Measurements from ENCODE around the gene UBE2L5.
"Not testable (repeated sequence)": the region's sequence is repeated elsewhere in the genome, so short reads cannot be mapped to it uniquely, and the experiment has no call there.

Gene UBE2L5

GRCh38 chr13:30437177-30437576, 14.9 kb downstream of the UBE2L5 start:
- in situ Hi-C loops (cut with MboI; ENCODE audit: low sequenced_read_pairs) = no loop called here

DNA sequence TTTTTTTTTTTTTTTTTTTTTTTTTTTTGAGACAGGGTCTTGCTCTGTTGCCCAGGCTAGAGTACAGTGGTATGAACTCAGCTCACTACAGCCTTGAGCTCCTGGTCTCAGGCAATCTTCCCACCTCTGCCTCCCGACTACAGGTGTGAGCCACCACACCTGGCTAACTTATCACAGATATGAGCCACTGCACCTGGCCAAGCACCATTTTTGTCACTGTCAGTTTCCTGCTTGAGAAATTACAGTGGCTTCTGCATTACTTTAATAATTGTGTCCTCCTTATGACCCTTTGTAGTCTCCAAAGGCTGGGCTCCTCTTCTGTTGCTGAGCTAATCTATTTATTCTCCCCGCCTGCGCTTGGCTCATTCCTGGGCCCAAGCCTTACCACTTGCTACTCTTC, 16.0 kb downstream of the UBE2L5 start:
- in situ Hi-C loops (cut with MboI; ENCODE audit: low sequenced_read_pairs) = no loop called here

- in situ Hi-C loops (cut with MboI; ENCODE audit: low sequenced_read_pairs) = no loop called here
Measured at GRCh38 chr13:30440910-30441703, 18.8 kb downstream of the UBE2L5 start.

- in situ Hi-C loops (cut with MboI; ENCODE audit: low sequenced_read_pairs) = no loop called here
Measured at GRCh38 chr13:30442926-30443325, 20.6 kb downstream of the UBE2L5 start.

DNA sequence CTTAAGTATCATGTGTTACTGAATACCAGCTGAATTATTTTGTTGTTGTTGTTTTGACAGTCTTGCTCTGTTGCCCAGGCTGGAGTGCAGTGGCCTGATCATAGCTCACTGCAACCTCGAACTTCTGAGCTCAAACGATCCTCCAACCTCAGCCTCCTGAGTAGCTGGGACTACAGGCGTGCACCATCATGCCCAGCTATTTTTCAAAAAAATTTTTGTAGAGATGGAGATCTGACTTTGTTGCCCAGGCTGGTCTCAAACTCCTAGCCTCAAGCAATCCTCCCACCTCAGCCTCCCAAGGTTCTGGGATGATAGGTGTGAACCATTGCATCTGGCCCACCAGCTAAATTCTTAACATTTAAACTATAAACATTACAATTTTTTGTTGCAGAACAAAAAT, 21.2 kb downstream of the UBE2L5 start:
- in situ Hi-C loops (cut with MboI; ENCODE audit: low sequenced_read_pairs) = not testable (repeated sequence)

- in situ Hi-C loops (cut with MboI; ENCODE audit: low sequenced_read_pairs) = no loop called here
Measured at GRCh38 chr13:30443957-30444404, 21.7 kb downstream of the UBE2L5 start.

DNA sequence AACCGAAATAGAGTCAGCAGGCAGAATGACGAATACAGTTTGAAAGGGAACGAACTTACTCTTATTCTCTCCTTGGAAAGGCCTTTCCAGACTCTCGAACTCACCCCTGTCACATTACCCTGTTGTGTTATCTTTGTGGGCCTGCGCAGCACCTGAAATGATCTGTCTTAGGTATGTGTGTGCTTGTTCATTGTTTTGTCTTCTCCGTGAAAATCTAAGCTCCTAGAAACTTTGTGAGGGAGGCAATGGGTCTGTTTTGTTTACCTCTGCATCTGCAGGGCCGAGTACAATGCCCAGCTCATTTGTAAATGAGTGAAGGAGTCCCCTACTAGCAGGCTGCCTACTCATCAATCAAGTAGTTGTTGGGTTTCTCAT, 23.8 kb downstream of the UBE2L5 start:
- in situ Hi-C loops (cut with MboI; ENCODE audit: low sequenced_read_pairs) = no loop called here

DNA sequence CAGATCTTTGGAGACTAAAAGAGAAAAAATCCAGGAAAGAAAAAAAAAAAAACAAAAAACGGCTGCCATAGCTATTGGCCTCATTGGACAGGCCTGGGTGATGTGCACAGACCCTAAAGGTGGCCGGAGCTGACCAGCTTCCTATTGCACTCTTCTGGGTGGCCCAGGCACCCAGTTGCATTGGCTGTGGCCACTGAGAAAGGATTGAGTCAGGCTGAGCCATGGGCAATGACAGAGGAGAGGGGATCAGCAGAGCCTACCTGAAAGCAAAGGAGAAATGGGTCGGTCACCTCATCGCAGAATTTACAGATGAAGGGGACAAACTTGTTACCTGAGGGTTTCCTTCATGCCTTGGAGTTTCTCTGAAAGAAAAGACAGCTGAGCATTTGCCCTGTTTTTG, 26.1 kb downstream of the UBE2L5 start:
- in situ Hi-C loops (cut with MboI; ENCODE audit: low sequenced_read_pairs) = no loop called here

- in situ Hi-C loops (cut with MboI; ENCODE audit: low sequenced_read_pairs) = no loop called here
Measured at GRCh38 chr13:30450066-30450465, 27.8 kb downstream of the UBE2L5 start.

DNA sequence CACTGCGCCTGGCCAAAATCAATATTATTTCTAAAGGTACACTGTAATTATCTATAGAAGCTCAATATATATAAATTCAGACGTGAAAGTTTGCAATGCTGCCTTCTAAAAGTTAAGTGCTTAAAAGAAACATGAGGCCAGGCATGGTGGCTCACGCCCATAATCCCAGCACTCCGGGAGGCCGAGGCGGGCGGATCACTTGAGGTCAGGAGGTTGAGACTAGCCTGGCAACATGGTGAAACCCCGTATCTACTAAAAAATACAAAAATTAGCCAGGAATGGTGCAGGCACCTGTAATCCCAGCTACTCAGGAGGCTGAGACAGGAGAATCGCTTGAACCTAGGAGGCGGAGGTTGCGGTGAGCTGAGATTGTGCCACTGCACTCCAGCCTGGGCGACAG, 29.2 kb downstream of the UBE2L5 start:
- in situ Hi-C loops (cut with MboI; ENCODE audit: low sequenced_read_pairs) = not testable (repeated sequence)

- in situ Hi-C loops (cut with MboI; ENCODE audit: low sequenced_read_pairs) = no loop called here
Measured at GRCh38 chr13:30453727-30454126, 31.4 kb downstream of the UBE2L5 start.

DNA sequence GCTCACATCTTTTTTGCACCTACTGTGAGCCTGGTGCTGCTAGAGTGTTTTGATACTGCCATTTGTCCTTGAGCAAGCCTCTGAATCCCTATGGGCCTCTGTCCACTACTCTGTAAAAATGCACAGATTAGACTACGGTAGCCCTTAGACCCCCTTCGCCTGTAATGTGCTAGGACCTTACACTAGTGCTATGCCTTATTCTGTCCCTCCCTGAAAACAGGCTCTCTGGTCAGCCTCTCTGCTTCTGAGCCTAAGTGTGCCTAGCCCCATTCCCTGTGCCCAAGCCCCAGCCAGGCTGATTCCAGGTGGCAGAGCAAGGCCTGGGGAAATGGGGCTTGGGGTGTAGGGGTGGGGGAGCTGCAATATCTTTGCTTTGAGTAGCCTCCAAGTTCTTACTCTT, 32.7 kb downstream of the UBE2L5 start:
- in situ Hi-C loops (cut with MboI; ENCODE audit: low sequenced_read_pairs) = no loop called here

DNA sequence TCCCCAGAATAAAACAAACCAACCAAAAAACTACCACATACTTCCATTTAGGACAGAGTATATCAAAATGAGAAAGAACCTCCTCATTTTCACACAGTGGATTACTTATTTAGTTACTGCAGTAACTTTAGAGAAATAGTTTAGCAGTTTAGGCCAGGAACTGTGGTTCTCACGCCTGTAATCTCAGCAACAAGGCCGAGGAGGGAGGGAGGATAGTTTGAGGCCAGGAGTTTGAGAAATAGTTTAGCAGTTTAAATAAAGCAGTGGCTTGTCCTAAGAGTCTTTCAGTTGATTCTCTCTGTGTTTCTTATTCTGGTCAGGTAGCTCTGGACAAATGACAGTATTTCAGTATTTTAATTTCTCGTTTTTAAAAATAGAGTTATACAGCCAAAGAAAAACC, 34.0 kb downstream of the UBE2L5 start:
- in situ Hi-C loops (cut with MboI; ENCODE audit: low sequenced_read_pairs) = no loop called here

DNA sequence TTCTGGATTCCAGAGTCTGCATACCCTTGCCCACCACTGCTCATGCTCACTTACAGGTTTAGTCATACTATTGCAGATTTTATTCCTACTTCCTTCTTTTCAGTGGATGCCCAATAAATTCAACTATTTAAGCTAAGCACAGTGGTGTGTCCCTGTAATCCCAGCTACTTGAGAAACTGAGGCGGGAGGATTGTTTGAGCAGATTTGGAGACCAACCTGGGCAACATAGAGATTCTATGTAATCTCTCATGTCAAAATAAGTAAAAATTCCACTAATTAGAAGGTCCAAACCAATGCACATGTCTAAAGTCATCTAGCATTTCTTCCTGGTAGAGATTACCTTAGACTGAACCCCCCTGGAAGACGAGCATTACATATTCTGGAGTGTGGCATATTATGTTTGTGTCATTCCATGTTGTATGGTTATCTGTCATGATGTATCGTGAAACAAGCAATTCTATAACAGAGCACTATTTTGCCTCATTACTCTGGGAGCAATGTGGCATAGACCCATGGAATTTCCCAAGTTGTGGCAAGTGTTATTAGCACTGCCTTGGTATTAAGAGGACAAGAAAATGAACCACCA, 35.1 kb downstream of the UBE2L5 start:
- in situ Hi-C loops (cut with MboI; ENCODE audit: low sequenced_read_pairs) = no loop called here

DNA sequence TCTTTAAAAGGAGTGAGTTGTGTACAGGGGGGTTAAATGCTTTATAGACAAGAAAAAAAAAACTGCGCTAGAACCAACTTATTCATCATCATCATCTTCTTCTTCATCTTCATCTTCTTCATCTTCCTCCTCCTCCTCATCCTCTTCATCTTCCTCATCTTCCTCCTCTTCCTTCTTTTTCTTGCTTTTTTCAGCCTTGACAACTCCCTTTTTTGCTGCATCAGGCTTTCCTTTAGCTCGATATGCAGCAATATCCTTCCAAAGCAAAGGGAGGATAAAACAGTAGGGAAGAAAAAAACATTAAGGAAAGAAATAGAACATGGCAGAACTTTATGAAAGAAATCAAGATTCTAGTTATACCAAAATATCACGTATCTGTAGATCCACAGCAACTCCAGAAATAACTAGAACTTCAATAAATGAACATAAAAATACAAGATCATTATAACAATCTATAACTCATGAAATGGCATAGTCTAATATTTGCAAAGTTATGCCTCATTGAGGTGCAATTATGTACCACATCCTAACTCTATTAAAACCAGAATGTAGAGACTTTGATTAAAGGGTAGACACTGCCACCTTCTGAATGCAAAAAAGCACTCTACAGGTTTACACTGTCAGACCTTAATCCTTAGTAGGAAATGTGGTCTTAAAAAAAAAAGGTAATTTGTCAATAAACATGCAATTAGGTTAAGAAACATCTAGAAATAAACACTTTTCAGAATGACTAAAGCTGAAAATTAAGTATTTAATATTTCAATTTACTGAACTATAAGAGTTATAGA, 39.2 kb downstream of the UBE2L5 start:
- in situ Hi-C loops (cut with MboI; ENCODE audit: low sequenced_read_pairs) = not testable (repeated sequence)

- in situ Hi-C loops (cut with MboI; ENCODE audit: low sequenced_read_pairs) = no loop called here
Measured at GRCh38 chr13:30463787-30464495, 41.6 kb downstream of the UBE2L5 start.

GRCh38 chr13:30464496-30465342, 42.4 kb downstream of the UBE2L5 start:
- in situ Hi-C loops (cut with MboI; ENCODE audit: low sequenced_read_pairs) = no loop called here

- in situ Hi-C loops (cut with MboI; ENCODE audit: low sequenced_read_pairs) = no loop called here
Measured at GRCh38 chr13:30465343-30465592, 43.0 kb downstream of the UBE2L5 start.

- in situ Hi-C loops (cut with MboI; ENCODE audit: low sequenced_read_pairs) = no loop called here
Measured at GRCh38 chr13:30465593-30466357, 43.5 kb downstream of the UBE2L5 start, which contains the start of gene HMGB1. HMGB1 (minus strand) TSS chr13:30465936; CDS start chr13:30463680, 2,256 bp downstream.

- in situ Hi-C loops (cut with MboI; ENCODE audit: low sequenced_read_pairs) = no loop called here
Measured at GRCh38 chr13:30466358-30466714, 44.0 kb downstream of the UBE2L5 start.
